Measurements from ENCODE around the gene NAA10. TPM values are rescaled to one million over a fixed set of nuclear protein-coding genes. Genes with fewer than 3 reads are reported as not detected.

The NAA10 gene
- total RNA-seq, 1 experiment from 2014 or later = 246 TPM

DNA sequence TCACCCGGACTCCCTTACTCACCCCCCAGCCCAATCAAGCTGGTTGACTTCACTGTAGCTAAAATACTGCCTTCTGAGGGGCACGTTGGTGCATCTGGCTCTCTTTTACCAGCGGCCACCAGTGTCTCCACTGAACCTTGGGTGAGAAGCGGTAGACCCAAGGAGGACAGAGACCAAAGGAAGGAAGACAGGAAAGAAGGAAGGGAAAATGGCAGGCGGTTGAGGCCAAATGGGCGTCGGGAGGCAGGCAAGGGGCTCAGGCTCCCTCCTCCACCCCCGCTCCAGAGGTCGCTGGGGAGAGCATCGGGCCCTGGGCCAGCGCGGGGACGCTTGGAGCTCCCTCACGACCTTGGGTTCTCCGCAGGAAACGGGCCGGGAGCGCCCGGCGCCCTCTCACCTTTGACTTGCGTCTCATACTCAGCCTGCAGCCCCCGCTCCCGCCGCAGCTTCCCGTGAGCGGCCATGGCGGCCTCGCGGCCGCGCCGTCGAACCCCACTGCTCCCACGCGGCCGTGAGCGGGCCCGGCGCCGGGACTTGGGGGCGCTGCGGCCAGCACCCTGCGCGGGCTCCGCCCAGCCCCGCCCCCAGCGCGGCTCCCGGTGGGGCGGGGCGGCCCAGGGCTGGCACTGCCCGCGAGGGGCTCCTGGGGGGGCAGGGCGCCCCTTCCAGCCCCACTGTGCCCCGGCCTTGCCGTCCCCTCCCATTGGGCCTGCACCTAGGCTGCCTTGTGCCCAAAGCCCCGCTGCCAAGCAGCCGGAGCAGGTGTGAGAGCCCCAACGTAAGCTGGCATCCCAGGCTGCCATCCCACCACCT lies 8.9 kb downstream of the NAA10 start, which contains the start of gene ARHGAP4:
Gene ARHGAP4, minus strand, starts transcription at position 526 of the 813 bp plus-strand sequence. Its CDS starts 62 bp downstream, at position 464.
- intact Hi-C loops (cut with micrococcal nuclease; ENCODE audit: unreplicated experiment) = loop anchor here (2.0 to 10.0 kb wide), 2 partner anchors 21 to 161 kb away; partner anchors contain the start of gene PLXNB3
- Histone ChIP-seq H3K9me3 (ENCODE audit: control insufficient read depth, insufficient read depth, low read depth, low read length) (no peaks in the 10 kb centered on the region), H3K4me3 (ENCODE audit: low read depth in 2 of 2, low read length in 2 of 2) (peak within 1 kb of the TSS; percentile 79 to 95), H3K4me1 (ENCODE audit: control insufficient read depth, insufficient read depth, low read length) (peaks cover 52% of the 10 kb centered on the region), H3K36me3 (ENCODE audit: control insufficient read depth, insufficient read depth, low read length) (peaks cover 4% of the 10 kb centered on the region), H3K27ac (ENCODE audit: low read length) (peak within 1 kb of the TSS; percentile 99), H3K27me3 (ENCODE audit: control insufficient read depth, insufficient read depth, low read length) (no peaks in the 10 kb centered on the region)
- DNase-seq (ENCODE audit: low read depth, low spot score) (no peak), ATAC-seq (peak; percentile 46)
- CTCF ChIA-PET = interaction anchor here (0.6 to 5.4 kb wide), 3 partner anchors 15 to 26 kb away, joined by 5 to 45 read pairs (median 9); no protein-coding TSS in a partner anchor
- POLR2A ChIA-PET = interaction anchor here (0.7 kb wide), 1 partner anchor 16 kb away, joined by 9 read pairs; no protein-coding TSS in a partner anchor
- in situ Hi-C loops (cut with HindIII; ENCODE audit: low pct_unique_long_range_greater_than_20kb, low sequenced_read_pairs) = no loop called here
- peak; percentile 96 for TF ChIP-seq POLR2AphosphoS5 (IDR thresholded peaks at IDR 0.05; ENCODE audit: low read depth, low read length)
- no peak for TF ChIP-seq SIN3A (IDR thresholded peaks at IDR 0.05; ENCODE audit: borderline replicate concordance, insufficient read depth, low read depth, low read length)
- BruUV-seq (replicated peaks) = TSS peak; percentile 100

GRCh38 chrX:153925387-153925738 lies 9.5 kb downstream of the NAA10 start:
- Histone ChIP-seq H3K27ac (ENCODE audit: low read length) (peak overlapping the region; percentile 99), H3K4me3 (ENCODE audit: low read depth in 2 of 2, low read length in 2 of 2) (peak overlapping the region; percentile 79 to 95), H3K36me3 (ENCODE audit: control insufficient read depth, insufficient read depth, low read length) (peaks cover 4% of the 10 kb centered on the region; the same call in 1 of the 2 replicates), H3K4me1 (ENCODE audit: control insufficient read depth, insufficient read depth, low read length) (peaks cover 50% of the 10 kb centered on the region), H3K27me3 (ENCODE audit: control insufficient read depth, insufficient read depth, low read length) (no peaks in the 10 kb centered on the region), H3K9me3 (ENCODE audit: control insufficient read depth, insufficient read depth, low read depth, low read length) (no peaks in the 10 kb centered on the region)
- intact Hi-C loops (cut with micrococcal nuclease; ENCODE audit: unreplicated experiment) (loop anchor here (2.0 to 10.0 kb wide), 2 partner anchors 21 to 161 kb away; partner anchors contain the start of gene PLXNB3), in situ Hi-C loops (cut with HindIII; ENCODE audit: low pct_unique_long_range_greater_than_20kb, low sequenced_read_pairs) (no loop called here)
- TF ChIP-seq SIN3A (IDR thresholded peaks at IDR 0.05; ENCODE audit: borderline replicate concordance, insufficient read depth, low read depth, low read length) (no peak), POLR2AphosphoS5 (IDR thresholded peaks at IDR 0.05; ENCODE audit: low read depth, low read length) (no peak), TCF7L2 (IDR thresholded peaks at IDR 0.05; ENCODE audit: low read depth, low read length) (no peak), CTCF (IDR thresholded peaks at IDR 0.05) (no peak)
- TF ChIP-seq, protein P1, sequence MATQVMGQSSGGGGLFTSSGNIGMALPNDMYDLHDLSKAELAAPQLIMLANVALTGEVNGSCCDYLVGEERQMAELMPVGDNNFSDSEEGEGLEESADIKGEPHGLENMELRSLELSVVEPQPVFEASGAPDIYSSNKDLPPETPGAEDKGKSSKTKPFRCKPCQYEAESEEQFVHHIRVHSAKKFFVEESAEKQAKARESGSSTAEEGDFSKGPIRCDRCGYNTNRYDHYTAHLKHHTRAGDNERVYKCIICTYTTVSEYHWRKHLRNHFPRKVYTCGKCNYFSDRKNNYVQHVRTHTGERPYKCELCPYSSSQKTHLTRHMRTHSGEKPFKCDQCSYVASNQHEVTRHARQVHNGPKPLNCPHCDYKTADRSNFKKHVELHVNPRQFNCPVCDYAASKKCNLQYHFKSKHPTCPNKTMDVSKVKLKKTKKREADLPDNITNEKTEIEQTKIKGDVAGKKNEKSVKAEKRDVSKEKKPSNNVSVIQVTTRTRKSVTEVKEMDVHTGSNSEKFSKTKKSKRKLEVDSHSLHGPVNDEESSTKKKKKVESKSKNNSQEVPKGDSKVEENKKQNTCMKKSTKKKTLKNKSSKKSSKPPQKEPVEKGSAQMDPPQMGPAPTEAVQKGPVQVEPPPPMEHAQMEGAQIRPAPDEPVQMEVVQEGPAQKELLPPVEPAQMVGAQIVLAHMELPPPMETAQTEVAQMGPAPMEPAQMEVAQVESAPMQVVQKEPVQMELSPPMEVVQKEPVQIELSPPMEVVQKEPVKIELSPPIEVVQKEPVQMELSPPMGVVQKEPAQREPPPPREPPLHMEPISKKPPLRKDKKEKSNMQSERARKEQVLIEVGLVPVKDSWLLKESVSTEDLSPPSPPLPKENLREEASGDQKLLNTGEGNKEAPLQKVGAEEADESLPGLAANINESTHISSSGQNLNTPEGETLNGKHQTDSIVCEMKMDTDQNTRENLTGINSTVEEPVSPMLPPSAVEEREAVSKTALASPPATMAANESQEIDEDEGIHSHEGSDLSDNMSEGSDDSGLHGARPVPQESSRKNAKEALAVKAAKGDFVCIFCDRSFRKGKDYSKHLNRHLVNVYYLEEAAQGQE (IDR thresholded peaks at IDR 0.05; ENCODE audit: insufficient read depth in 1 of 2, low read depth in 2 of 2, low read length in 1 of 2) = no peak
- POLR2A ChIA-PET = no interaction called here
- BruUV-seq (replicated peaks) = no TSS peak
- no peak for ATAC-seq
- CTCF ChIA-PET = interaction anchor here (0.6 to 5.4 kb wide), 3 partner anchors 14 to 27 kb away, joined by 5 to 45 read pairs (median 9); no protein-coding TSS in a partner anchor
- DNase-seq (ENCODE audit: low read depth, low spot score) = no peak

Measured in Panc1 (cell line).